Neutrophil (primary cell): ENCODE measurements around the gene SLC6A13.
"Not testable (repeated sequence)": the region's sequence is repeated elsewhere in the genome, so short reads cannot be mapped to it uniquely, and the experiment has no call there.

Source experiments
- H3K27ac ChIP-seq: fragments of 200-600 bp; sonication (generic); 2 replicates; pipeline ENCODE4 v1.5.1; 2016; ENCODE audit warnings: mild to moderate bottlenecking, moderate library complexity
- H3K27me3 ChIP-seq: fragments of 200-600 bp; sonication (generic); 2 replicates; pipeline ENCODE4 v1.6.0; 2016; ENCODE audit warnings: mild to moderate bottlenecking
- H3K36me3 ChIP-seq: fragments of 200-600 bp; sonication (generic); 2 replicates; pipeline ENCODE4 v1.5.1; 2017
- H3K4me1 ChIP-seq, 2 experiments: fragments of 200-600 bp in 1 of 2; sonication (generic) in 1 of 2; 1 replicate in 1 of 2; 2 replicates in 1 of 2; pipeline versions ENCODE4 v1.5.1 to v1.6.1; 2013 to 2016; ENCODE audit warnings: low read depth in 1 of 2, low read length in 1 of 2, mild to moderate bottlenecking in 1 of 2, moderate library complexity in 1 of 2; ENCODE audit not compliant: control insufficient read depth in 1 of 2, insufficient read depth in 1 of 2
- H3K4me3 ChIP-seq, 2 experiments: fragments of 200-600 bp in 1 of 2; sonication (generic) in 1 of 2; 1 replicate in 1 of 2; 2 replicates in 1 of 2; pipeline ENCODE4 v1.5.1; 2013 to 2016; ENCODE audit warnings: low read depth in 1 of 2, low read length in 1 of 2, mild to moderate bottlenecking in 1 of 2, moderate library complexity in 1 of 2
- H3K9me3 ChIP-seq: fragments of 200-600 bp; sonication (generic); 2 replicates; pipeline ENCODE4 v1.5.1; 2016
- TF ChIP-seq, protein P1 (sequence below): fragments of 200-600 bp; sonication (generic); IDR thresholded peaks from 2 replicates; pipeline ENCODE4 v1.5.1; 2016; ENCODE audit warnings: antibody characterized with exemption

The SLC6A13 gene

DNA sequence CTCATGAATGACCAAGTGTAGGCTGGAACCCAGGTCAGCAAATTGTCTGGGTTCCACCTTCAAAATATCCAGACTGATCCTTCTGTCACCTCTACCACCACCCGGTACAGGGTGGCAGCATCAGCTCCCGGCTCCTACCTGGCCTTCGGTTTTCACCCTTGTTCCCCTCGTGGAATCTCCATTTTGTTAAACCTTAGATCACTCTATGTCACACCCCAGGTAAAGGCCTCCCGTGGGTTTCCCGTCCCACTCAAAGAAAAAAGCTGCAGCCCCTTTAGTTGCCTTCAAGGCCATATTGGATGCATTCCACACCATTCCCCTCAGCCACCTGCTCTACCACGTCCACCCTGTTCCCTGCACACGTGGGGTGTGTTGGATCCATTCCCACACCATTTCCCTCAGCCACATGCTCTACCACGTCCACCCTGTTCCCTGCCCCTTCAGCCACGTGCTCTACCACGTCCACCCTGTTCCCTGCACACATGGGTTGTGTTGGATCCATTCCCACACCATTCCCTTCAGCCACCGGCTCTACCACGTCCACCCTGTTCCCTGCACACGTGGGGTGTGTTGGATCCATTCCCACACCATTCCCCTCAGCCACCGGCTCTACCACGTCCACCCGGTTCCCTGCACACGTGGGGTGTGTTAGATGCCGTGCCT is 23.8 kb downstream of the SLC6A13 start:
- no peaks in the 10 kb centered on the region for H3K4me1 ChIP-seq
- H3K36me3 ChIP-seq, result no peaks in the 10 kb centered on the region
- peaks cover 7% of the 10 kb centered on the region for H3K27me3 ChIP-seq
- H3K4me3 ChIP-seq, result no peak overlapping the region
- no peaks in the 10 kb centered on the region for H3K9me3 ChIP-seq
- no peak overlapping the region for H3K27ac ChIP-seq
- TF ChIP-seq, protein P1, sequence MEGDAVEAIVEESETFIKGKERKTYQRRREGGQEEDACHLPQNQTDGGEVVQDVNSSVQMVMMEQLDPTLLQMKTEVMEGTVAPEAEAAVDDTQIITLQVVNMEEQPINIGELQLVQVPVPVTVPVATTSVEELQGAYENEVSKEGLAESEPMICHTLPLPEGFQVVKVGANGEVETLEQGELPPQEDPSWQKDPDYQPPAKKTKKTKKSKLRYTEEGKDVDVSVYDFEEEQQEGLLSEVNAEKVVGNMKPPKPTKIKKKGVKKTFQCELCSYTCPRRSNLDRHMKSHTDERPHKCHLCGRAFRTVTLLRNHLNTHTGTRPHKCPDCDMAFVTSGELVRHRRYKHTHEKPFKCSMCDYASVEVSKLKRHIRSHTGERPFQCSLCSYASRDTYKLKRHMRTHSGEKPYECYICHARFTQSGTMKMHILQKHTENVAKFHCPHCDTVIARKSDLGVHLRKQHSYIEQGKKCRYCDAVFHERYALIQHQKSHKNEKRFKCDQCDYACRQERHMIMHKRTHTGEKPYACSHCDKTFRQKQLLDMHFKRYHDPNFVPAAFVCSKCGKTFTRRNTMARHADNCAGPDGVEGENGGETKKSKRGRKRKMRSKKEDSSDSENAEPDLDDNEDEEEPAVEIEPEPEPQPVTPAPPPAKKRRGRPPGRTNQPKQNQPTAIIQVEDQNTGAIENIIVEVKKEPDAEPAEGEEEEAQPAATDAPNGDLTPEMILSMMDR, result no peak

DNA sequence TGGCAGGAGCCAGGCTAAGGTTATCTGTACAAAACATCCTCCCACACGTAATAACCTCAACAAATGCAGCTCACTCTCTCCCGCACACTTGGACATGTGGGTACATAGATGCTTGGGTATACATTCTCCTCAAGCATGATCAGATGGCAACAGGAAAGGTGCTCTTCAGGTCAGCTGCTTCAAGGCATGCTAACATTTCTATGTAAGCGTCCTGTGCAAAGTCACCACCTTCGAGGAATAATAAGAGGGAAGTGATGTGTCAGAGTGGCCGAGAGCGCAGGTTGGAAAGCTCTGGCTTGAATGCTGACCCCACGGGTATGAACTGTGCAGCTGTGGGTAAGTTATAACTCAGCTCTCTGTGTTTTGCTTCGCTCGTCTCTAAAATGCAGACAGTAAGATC is 24.5 kb downstream of the SLC6A13 start:
- Histone ChIP-seq H3K27me3 (no peaks in the 10 kb centered on the region), H3K36me3 (no peaks in the 10 kb centered on the region), H3K9me3 (no peaks in the 10 kb centered on the region), H3K4me3 (no peak overlapping the region), H3K27ac (no peak overlapping the region), H3K4me1 (no peaks in the 10 kb centered on the region)
- TF ChIP-seq, protein P1, result no peak

DNA sequence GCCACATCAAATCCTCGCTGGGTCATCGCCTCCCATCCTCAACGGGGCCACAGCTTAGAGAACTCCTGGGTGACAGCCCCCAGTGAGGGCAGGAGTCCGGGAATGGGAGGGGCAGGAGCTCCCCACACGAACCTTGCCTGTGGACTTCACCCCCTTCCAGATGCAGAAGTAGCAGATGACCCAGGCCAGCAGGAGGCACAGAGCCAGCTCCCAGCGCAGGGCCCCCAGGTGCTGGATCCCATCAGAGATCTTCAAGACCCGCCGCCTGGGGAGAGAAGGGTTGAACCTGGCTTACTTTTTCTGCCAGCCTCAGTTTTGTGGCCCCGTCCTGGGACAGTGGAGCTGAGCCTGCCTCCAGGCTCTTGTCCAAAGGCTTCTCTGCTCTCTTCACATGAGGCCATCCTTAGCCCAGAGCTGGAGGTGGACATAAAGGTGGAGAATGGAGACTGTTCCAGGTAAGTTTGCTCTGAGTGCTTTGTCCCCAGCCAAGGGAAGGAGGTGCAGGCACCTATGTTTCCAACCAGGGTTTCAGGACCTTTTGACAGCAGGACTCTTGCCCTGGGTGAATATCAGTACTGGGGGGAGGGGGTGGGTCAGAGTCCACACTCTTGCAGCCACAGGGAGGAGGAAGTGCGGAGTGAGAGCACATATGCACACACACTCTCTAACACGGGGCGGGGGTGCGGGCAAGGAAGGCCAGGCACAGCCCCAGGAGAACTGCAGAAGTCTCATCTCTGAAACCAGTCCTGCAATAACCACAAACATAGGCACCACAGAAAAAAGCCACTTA is 25.4 kb downstream of the SLC6A13 start:
- Histone ChIP-seq H3K27ac (no peak overlapping the region), H3K36me3 (no peaks in the 10 kb centered on the region), H3K27me3 (no peaks in the 10 kb centered on the region), H3K4me1 (no peaks in the 10 kb centered on the region), H3K4me3 (no peak overlapping the region), H3K9me3 (no peaks in the 10 kb centered on the region)
- TF ChIP-seq, protein P1, result no peak

DNA sequence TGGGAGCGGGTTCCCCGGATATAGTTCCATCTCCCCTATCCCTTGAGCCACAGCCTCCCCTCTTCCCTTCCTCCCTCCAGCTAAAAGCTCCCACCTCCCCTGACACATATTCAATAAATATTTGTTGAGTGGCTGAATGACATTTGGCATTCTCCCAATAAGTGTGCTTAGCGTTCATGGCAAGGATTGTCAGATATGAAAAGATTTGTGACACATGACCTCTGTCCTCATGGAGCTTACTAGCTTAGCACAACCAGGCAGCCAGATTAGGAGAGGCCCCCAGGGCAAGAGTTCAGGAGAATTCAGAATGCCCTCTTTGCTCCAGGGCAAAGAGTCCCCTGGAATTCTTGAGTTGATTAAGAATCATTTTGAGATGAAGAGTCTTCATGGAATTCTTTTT is 26.2 kb downstream of the SLC6A13 start:
- no peaks in the 10 kb centered on the region for H3K9me3 ChIP-seq
- TF ChIP-seq, protein P1, result no peak
- H3K27ac ChIP-seq, result no peak overlapping the region
- no peaks in the 10 kb centered on the region for H3K27me3 ChIP-seq
- no peaks in the 10 kb centered on the region for H3K36me3 ChIP-seq
- H3K4me1 ChIP-seq, result no peaks in the 10 kb centered on the region
- no peak overlapping the region for H3K4me3 ChIP-seq

DNA sequence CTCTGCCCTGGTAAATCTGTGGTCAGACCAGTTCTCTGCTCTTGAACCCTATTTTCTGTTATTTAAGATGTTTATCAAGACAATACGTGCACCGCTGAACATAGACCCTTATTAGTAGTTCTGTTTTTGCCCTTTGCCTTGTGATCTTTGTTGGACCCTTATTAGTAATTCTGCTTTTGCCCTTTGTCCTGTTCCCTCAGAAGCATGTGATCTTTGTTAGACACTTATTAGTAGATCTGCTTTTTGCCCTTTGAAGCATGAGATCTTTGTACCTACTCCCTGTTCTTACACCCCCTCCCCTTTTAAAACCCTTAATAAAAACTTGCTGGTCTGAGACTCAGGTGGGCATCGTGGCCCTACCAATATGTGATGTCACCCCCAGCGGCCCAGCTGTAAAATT is 26.7 kb downstream of the SLC6A13 start:
- H3K27ac ChIP-seq, H3K27me3 ChIP-seq, H3K4me1 ChIP-seq, H3K4me3 ChIP-seq, H3K36me3 ChIP-seq, H3K9me3 ChIP-seq: not testable (repeated sequence)

DNA sequence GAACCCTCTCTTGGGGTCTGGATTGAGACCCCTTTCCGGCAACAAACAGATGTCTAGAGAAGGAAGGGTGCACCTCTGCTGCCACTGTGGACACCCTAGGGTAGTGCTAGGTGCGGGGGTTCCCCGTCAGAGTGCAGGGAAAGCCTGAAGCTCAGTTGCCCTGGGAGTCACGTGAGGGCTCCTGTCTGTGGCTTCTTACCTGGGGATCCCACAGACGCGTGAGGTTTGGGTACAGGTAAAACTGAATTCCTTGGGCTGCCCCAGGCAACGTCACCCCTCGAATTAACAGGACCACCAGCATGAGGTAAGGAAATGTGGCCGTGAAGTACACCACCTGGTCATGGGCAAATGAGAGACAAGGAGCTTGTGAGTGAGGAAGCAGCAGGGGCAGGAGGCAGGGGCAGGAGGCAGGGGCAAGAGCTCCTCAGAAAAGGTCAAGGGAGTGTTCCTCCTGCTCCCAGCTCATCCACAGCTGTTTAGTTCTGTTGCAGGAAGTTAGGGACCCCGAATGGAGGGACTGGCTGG is 27.7 kb downstream of the SLC6A13 start:
- H3K36me3 ChIP-seq, result no peaks in the 10 kb centered on the region
- TF ChIP-seq, protein P1, result no peak
- H3K27ac ChIP-seq, result no peak overlapping the region
- H3K9me3 ChIP-seq, result no peaks in the 10 kb centered on the region
- no peaks in the 10 kb centered on the region for H3K4me1 ChIP-seq
- H3K4me3 ChIP-seq, result no peak overlapping the region
- peaks cover 3% of the 10 kb centered on the region for H3K27me3 ChIP-seq
